T-helper 2 cell treated with Interferon-gamma antibody and Interleukin-4, amounts not matched to agents 5 μg/mL and 100 μg/mL, for 36 hours (primary cell): ENCODE data around the gene CDH23.

Experiments
- DNase-seq: peaks from one replicate; pipeline ENCODE4 v3.0.0; 2021; ENCODE audit warnings: low spot score
- H3K27ac Mint-ChIP-seq: one replicate; pipeline ENCODE4 v1.8.0; 2021; ENCODE audit warnings: mild to moderate bottlenecking, mixed read lengths
- H3K27me3 Mint-ChIP-seq: one replicate; pipeline ENCODE4 v1.8.0; 2021; ENCODE audit warnings: low read depth, mixed read lengths
- H3K36me3 Mint-ChIP-seq: one replicate; pipeline ENCODE4 v1.8.0; 2021; ENCODE audit warnings: low read depth, mixed read lengths
- H3K4me1 Mint-ChIP-seq: one replicate; pipeline ENCODE4 v1.8.0; 2021; ENCODE audit warnings: low read depth, mixed read lengths
- H3K4me3 Mint-ChIP-seq: one replicate; pipeline ENCODE4 v1.8.0; 2022; ENCODE audit warnings: mild to moderate bottlenecking, moderate library complexity, mixed read lengths
- H3K9me3 Mint-ChIP-seq: one replicate; pipeline ENCODE4 v1.8.0; 2021; ENCODE audit warnings: mixed read lengths

CDH23 gene

GRCh38 chr10:71692598-71693306 lies 296.0 kb downstream of the CDH23 start:
- no peak overlapping the region for H3K27ac Mint-ChIP-seq
- peaks cover 5% of the 10 kb centered on the region for H3K9me3 Mint-ChIP-seq
- H3K27me3 Mint-ChIP-seq: peaks cover 3% of the 10 kb centered on the region
- peaks cover 16% of the 10 kb centered on the region for H3K4me1 Mint-ChIP-seq
- peaks cover 3% of the 10 kb centered on the region for H3K36me3 Mint-ChIP-seq
- DNase-seq: no peak
- no peak overlapping the region for H3K4me3 Mint-ChIP-seq

GRCh38 chr10:71693377-71693776 lies 296.7 kb downstream of the CDH23 start:
- H3K36me3 Mint-ChIP-seq: no peaks in the 10 kb centered on the region
- no peak overlapping the region for H3K4me3 Mint-ChIP-seq
- H3K9me3 Mint-ChIP-seq: no peaks in the 10 kb centered on the region
- H3K4me1 Mint-ChIP-seq: peaks cover 19% of the 10 kb centered on the region
- H3K27ac Mint-ChIP-seq: peak overlapping the region; percentile 43
- DNase-seq: no peak
- H3K27me3 Mint-ChIP-seq: no peaks in the 10 kb centered on the region

GRCh38 chr10:71694039-71694501 lies 297.4 kb downstream of the CDH23 start:
- H3K27me3 Mint-ChIP-seq: no peaks in the 10 kb centered on the region
- H3K9me3 Mint-ChIP-seq: no peaks in the 10 kb centered on the region
- H3K4me3 Mint-ChIP-seq: peak overlapping the region; percentile 42
- H3K36me3 Mint-ChIP-seq: no peaks in the 10 kb centered on the region
- H3K27ac Mint-ChIP-seq: peak overlapping the region; percentile 46
- DNase-seq: no peak
- H3K4me1 Mint-ChIP-seq: peaks cover 26% of the 10 kb centered on the region

- H3K4me1 Mint-ChIP-seq: peaks cover 27% of the 10 kb centered on the region
- no peak for DNase-seq
- peak overlapping the region; percentile 42 for H3K4me3 Mint-ChIP-seq
- no peaks in the 10 kb centered on the region for H3K36me3 Mint-ChIP-seq
- H3K9me3 Mint-ChIP-seq: no peaks in the 10 kb centered on the region
- peak overlapping the region; percentile 46 for H3K27ac Mint-ChIP-seq
- H3K27me3 Mint-ChIP-seq: no peaks in the 10 kb centered on the region
Measured at GRCh38 chr10:71694567-71694968, 297.8 kb downstream of the CDH23 start.

GRCh38 chr10:71695502-71696476 lies 299.1 kb downstream of the CDH23 start:
- no peaks in the 10 kb centered on the region for H3K27me3 Mint-ChIP-seq
- H3K36me3 Mint-ChIP-seq: no peaks in the 10 kb centered on the region
- DNase-seq: no peak
- H3K27ac Mint-ChIP-seq: no peak overlapping the region
- H3K4me1 Mint-ChIP-seq: peaks cover 27% of the 10 kb centered on the region
- no peak overlapping the region for H3K4me3 Mint-ChIP-seq
- H3K9me3 Mint-ChIP-seq: no peaks in the 10 kb centered on the region

- Mint-ChIP-seq H3K9me3 (no peaks in the 10 kb centered on the region), H3K4me1 (peaks cover 27% of the 10 kb centered on the region), H3K36me3 (no peaks in the 10 kb centered on the region), H3K4me3 (no peak overlapping the region), H3K27me3 (no peaks in the 10 kb centered on the region), H3K27ac (no peak overlapping the region)
- peak; percentile 40 for DNase-seq
Measured at GRCh38 chr10:71696628-71697326, 300.1 kb downstream of the CDH23 start.

GRCh38 chr10:71697938-71698709 lies 301.4 kb downstream of the CDH23 start:
- H3K27me3 Mint-ChIP-seq: no peaks in the 10 kb centered on the region
- peak overlapping the region; percentile 1 for H3K4me3 Mint-ChIP-seq
- peaks cover 28% of the 10 kb centered on the region for H3K4me1 Mint-ChIP-seq
- peak; percentile 27 for DNase-seq
- no peaks in the 10 kb centered on the region for H3K36me3 Mint-ChIP-seq
- no peaks in the 10 kb centered on the region for H3K9me3 Mint-ChIP-seq
- H3K27ac Mint-ChIP-seq: peak overlapping the region; percentile 24

GRCh38 chr10:71698737-71699136 lies 302.0 kb downstream of the CDH23 start:
- Mint-ChIP-seq H3K27ac (peak overlapping the region; percentile 24), H3K27me3 (no peaks in the 10 kb centered on the region), H3K9me3 (no peaks in the 10 kb centered on the region), H3K4me3 (peak overlapping the region; percentile 1), H3K4me1 (peaks cover 28% of the 10 kb centered on the region), H3K36me3 (no peaks in the 10 kb centered on the region)
- DNase-seq: no peak

GRCh38 chr10:71700731-71701368 lies 304.1 kb downstream of the CDH23 start:
- Mint-ChIP-seq H3K4me3 (no peak overlapping the region), H3K27ac (no peak overlapping the region), H3K9me3 (no peaks in the 10 kb centered on the region), H3K27me3 (no peaks in the 10 kb centered on the region), H3K36me3 (no peaks in the 10 kb centered on the region), H3K4me1 (peaks cover 15% of the 10 kb centered on the region)
- no peak for DNase-seq

- H3K27ac Mint-ChIP-seq: no peak overlapping the region
- peaks cover 15% of the 10 kb centered on the region for H3K4me1 Mint-ChIP-seq
- H3K27me3 Mint-ChIP-seq: no peaks in the 10 kb centered on the region
- H3K4me3 Mint-ChIP-seq: no peak overlapping the region
- DNase-seq: no peak
- no peaks in the 10 kb centered on the region for H3K9me3 Mint-ChIP-seq
- no peaks in the 10 kb centered on the region for H3K36me3 Mint-ChIP-seq
Measured at GRCh38 chr10:71701496-71702132, 304.9 kb downstream of the CDH23 start.

GRCh38 chr10:71703577-71703976 lies 306.9 kb downstream of the CDH23 start:
- Mint-ChIP-seq H3K27me3 (no peaks in the 10 kb centered on the region), H3K9me3 (no peaks in the 10 kb centered on the region), H3K4me3 (no peak overlapping the region), H3K36me3 (no peaks in the 10 kb centered on the region), H3K4me1 (peaks cover 14% of the 10 kb centered on the region), H3K27ac (no peak overlapping the region)
- DNase-seq: no peak

GRCh38 chr10:71704816-71705215 lies 308.1 kb downstream of the CDH23 start:
- no peaks in the 10 kb centered on the region for H3K9me3 Mint-ChIP-seq
- H3K36me3 Mint-ChIP-seq: no peaks in the 10 kb centered on the region
- no peak overlapping the region for H3K27ac Mint-ChIP-seq

More at GRCh38 chr10:71704816-71705215, 308.1 kb downstream of the CDH23 start:
- DNase-seq: no peak
- H3K4me1 Mint-ChIP-seq: peaks cover 11% of the 10 kb centered on the region
- no peak overlapping the region for H3K4me3 Mint-ChIP-seq
- no peaks in the 10 kb centered on the region for H3K27me3 Mint-ChIP-seq
